Stimulated activated naive CD8-positive, alpha-beta T cell treated with anti-CD3 and anti-CD28 coated beads, Interleukin-15, Interleukin-2, amounts not matched to agents 100 ng/mL and 50 ng/mL, for 24 hours (primary cell): ENCODE measurements around the gene BRIP1.

Source experiments
- H3K27ac Mint-ChIP-seq: one replicate; pipeline ENCODE4 v1.8.0; 2021; ENCODE audit warnings: mild to moderate bottlenecking, mixed read lengths
- H3K27me3 Mint-ChIP-seq: one replicate; pipeline ENCODE4 v1.8.0; 2021; ENCODE audit warnings: mixed read lengths
- H3K36me3 Mint-ChIP-seq: one replicate; pipeline ENCODE4 v1.8.0; 2021; ENCODE audit warnings: low read depth, mixed read lengths
- H3K4me1 Mint-ChIP-seq: one replicate; pipeline ENCODE4 v1.8.0; 2021; ENCODE audit warnings: low read depth, mixed read lengths
- H3K4me3 Mint-ChIP-seq: one replicate; pipeline ENCODE4 v1.8.0; 2021; ENCODE audit warnings: mild to moderate bottlenecking, mixed read lengths
- H3K9me3 Mint-ChIP-seq: one replicate; pipeline ENCODE4 v1.8.0; 2021; ENCODE audit warnings: mixed read lengths

The BRIP1 gene

DNA sequence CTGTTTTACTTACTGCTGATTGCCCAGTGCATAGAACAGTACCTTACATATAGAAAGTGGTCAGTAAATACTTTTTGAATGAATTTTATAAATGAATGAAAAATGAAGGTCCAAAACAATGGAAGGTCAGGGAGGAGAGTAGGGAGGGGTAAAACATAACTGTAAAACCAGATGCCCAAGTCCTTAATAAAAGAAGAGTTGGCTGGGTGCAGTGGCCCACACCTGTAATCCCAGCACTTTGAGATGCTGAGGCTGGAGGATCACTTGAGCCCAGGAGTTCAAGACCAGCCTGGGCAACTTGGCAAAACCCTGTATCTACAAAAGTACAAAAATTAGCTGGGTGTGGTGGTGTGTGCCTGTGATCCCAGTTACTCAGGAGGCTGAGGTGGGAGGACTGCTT is 108.2 kb downstream of the BRIP1 start:
- Mint-ChIP-seq H3K27me3 (no peaks in the 10 kb centered on the region), H3K4me3 (no peak overlapping the region), H3K4me1 (peaks cover 7% of the 10 kb centered on the region), H3K36me3 (peaks cover 19% of the 10 kb centered on the region), H3K27ac (no peak overlapping the region), H3K9me3 (no peaks in the 10 kb centered on the region)

DNA sequence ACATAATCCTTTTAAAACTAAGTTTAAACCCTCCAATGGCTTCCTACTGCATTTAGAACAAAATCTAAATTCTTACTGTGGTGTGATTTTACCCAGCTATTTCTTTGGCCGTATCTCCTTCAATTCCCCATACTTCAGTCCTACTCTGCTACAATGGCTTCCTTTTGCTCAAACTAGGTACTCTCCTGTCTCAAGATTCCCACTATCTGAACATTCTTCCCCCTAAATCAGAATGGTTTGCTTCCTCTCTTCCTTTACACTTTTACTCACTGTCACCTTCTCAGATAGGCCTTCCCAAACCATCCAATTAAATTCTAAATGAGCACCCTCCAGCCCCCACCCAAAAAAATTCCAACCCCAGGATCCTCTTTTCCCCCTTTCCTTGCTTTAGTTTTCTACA is 109.2 kb downstream of the BRIP1 start:
- Mint-ChIP-seq H3K27ac (no peak overlapping the region), H3K4me3 (no peak overlapping the region), H3K4me1 (peaks cover 7% of the 10 kb centered on the region), H3K27me3 (no peaks in the 10 kb centered on the region), H3K36me3 (peaks cover 16% of the 10 kb centered on the region), H3K9me3 (no peaks in the 10 kb centered on the region)

DNA sequence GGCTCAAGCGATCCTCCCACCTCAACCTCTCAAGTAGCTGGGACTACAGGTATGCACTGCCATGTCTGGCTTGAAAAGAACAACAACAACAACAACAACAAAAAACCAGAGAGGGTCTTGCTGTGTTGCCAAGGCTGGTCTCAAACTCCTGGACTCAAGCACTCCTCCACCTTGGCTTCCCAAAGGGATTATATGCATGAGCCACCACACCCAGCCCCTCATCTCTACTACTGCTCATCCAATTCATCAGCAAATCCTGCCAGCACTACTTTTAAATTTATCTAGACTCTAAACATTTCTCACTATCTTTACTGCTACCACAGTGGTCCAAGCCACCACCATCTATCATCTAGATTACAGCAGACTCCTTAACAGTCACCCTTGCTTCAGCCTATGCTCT is 109.6 kb downstream of the BRIP1 start:
- Mint-ChIP-seq H3K27me3 (no peaks in the 10 kb centered on the region), H3K4me3 (no peak overlapping the region), H3K4me1 (peaks cover 7% of the 10 kb centered on the region), H3K27ac (no peak overlapping the region), H3K36me3 (peaks cover 16% of the 10 kb centered on the region), H3K9me3 (no peaks in the 10 kb centered on the region)

DNA sequence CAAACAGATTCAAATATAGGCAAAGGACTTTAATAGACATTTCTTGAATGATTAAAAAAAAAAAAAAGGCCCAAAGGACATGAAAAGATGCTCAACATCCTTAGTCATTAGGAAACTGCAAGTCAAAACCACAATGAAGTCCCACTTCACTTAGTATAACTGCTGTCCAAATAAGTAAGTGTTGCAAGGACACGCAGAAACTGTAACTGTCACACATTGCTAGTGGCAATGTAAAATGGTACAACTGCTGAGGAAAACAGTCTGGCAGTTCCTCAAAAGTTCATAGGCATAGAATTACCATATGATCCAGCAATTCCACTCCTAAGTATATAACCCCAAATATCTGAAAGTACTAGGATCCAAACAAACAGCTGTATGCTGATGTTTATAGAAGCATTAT is 112.7 kb downstream of the BRIP1 start:
- Mint-ChIP-seq H3K4me3 (no peak overlapping the region), H3K9me3 (peaks cover 6% of the 10 kb centered on the region), H3K27me3 (no peaks in the 10 kb centered on the region), H3K4me1 (peaks cover 7% of the 10 kb centered on the region), H3K36me3 (peaks cover 27% of the 10 kb centered on the region), H3K27ac (no peak overlapping the region)

DNA sequence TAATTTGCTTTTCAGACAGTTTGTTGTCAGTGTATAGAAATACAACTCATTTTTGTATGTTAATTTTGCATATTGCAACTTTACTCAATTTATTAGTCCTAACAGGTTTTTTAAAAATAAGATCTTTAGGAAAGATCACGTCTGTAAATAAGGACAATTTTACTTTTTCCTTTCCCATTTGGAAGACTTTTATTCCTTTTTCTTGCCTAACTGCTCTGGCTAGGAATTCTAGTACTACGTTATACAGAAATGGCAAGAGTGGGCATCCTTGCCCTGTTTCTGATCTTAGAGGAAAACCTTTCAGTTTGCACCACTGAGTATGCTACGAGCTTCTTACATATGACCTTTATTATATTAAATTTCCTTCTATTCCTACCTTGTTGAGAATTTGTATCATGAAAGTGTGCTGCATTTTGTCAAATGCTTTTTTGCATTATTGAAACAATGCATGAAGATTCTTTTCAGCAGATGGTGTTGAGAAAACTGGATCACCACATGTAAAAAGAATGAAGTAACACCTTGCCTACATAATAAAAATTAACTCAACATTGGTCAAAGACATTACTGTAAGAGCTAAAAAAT is 113.4 kb downstream of the BRIP1 start:
- Mint-ChIP-seq H3K27me3 (no peaks in the 10 kb centered on the region), H3K4me3 (no peak overlapping the region), H3K4me1 (peaks cover 7% of the 10 kb centered on the region), H3K27ac (no peak overlapping the region), H3K36me3 (peaks cover 27% of the 10 kb centered on the region), H3K9me3 (peaks cover 6% of the 10 kb centered on the region)

DNA sequence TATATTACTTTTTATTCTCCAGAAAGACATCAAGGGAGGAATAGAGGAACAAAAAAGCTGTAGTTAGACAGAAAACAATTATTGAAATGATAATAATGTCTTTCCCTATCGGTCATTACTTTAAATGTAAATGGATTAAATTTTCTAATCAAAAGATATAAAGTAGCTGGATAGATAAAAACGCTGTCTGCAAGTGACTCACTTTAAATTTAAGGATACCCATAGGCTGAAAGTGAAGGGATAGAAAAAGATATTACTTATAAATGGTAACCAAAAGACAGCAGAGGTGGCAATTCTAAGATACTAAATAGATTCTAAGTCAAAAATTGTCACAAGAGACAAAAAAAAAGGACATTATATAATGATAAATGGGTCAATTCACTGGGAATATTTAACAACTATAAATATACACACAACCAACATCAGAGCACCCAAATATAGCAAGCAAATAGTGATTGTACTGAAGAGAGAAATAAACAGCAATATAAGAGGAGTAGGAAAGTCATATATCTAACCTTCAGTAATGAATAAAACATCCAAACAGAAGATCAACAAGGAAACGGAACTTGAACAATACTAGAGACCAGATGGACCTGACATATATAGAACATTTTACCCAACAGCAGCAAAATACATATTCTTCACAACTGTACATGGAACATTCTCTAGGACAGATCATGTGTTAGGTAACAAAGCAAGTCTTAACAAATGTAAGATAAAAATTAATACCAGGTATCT is 116.9 kb downstream of the BRIP1 start:
- H3K9me3 Mint-ChIP-seq: peaks cover 8% of the 10 kb centered on the region
- no peak overlapping the region for H3K4me3 Mint-ChIP-seq
- no peak overlapping the region for H3K27ac Mint-ChIP-seq
- peaks cover 7% of the 10 kb centered on the region for H3K4me1 Mint-ChIP-seq
- H3K27me3 Mint-ChIP-seq: no peaks in the 10 kb centered on the region
- H3K36me3 Mint-ChIP-seq: peaks cover 48% of the 10 kb centered on the region

DNA sequence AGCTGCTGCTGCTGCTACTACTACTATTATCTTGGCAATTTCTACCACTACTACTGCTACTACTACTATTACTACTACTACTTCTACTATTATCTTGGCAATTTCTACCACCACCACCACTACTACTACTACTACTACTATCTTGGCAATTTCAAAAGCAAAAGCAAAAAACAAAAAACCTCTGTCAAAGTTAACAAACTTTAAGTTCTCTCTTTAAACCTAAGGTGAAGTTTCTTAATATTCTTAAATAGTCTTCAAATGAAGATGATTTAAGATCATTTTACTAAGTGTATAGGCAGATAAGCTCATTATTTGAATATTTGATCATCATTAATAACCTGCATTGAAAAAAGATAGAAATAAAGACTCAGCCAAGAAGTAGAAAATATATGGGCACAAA is 118.5 kb downstream of the BRIP1 start:
- H3K4me3 Mint-ChIP-seq: no peak overlapping the region
- peaks cover 12% of the 10 kb centered on the region for H3K9me3 Mint-ChIP-seq
- H3K36me3 Mint-ChIP-seq: peaks cover 61% of the 10 kb centered on the region
- H3K27me3 Mint-ChIP-seq: no peaks in the 10 kb centered on the region
- H3K27ac Mint-ChIP-seq: no peak overlapping the region
- H3K4me1 Mint-ChIP-seq: no peaks in the 10 kb centered on the region

DNA sequence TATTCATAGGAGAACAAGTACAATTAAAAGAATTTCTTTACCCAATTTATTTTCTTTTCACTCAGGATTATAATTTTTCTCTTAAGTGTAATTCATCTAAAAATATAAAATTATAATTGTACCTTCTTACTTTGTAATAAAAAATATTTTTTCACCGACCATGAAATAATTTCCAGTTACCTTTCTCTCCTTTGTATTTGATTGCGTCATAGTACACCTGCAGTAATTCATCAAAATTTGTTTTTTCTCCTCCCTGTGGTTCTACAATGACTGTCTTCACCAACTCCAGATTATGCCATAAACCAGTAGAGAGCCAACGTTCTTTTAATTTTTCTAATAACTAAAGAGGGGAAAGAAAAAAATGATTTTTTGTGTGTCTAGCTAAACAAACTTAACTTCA is 119.1 kb downstream of the BRIP1 start:
- no peaks in the 10 kb centered on the region for H3K27me3 Mint-ChIP-seq

DNA sequence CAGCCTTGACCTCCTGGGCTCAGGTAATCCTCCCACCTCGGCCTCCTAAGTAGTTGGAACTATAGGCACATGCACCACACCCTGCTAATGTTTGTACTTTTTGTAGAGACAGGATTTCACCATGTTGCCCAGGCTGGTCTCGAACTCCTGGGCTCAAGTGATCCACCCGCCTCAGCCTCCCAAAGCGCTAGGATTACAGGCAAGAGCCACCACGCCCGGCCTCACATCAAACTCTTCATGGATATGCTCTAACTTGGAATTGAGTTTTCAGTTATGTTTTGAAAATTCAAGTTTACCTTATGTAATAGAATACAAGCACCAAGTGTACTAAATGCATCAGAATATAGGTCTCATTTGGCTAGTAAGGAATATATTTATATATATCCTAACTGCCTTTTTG is 119.6 kb downstream of the BRIP1 start:
- Mint-ChIP-seq H3K9me3 (peaks cover 12% of the 10 kb centered on the region), H3K27ac (no peak overlapping the region), H3K27me3 (no peaks in the 10 kb centered on the region), H3K4me1 (no peaks in the 10 kb centered on the region), H3K4me3 (no peak overlapping the region), H3K36me3 (peaks cover 67% of the 10 kb centered on the region)

More for the DNA sequence above, 119.1 kb downstream of the BRIP1 start:
- H3K27ac Mint-ChIP-seq: no peak overlapping the region
- no peak overlapping the region for H3K4me3 Mint-ChIP-seq
- H3K36me3 Mint-ChIP-seq: peaks cover 66% of the 10 kb centered on the region
- no peaks in the 10 kb centered on the region for H3K4me1 Mint-ChIP-seq
- peaks cover 12% of the 10 kb centered on the region for H3K9me3 Mint-ChIP-seq

DNA sequence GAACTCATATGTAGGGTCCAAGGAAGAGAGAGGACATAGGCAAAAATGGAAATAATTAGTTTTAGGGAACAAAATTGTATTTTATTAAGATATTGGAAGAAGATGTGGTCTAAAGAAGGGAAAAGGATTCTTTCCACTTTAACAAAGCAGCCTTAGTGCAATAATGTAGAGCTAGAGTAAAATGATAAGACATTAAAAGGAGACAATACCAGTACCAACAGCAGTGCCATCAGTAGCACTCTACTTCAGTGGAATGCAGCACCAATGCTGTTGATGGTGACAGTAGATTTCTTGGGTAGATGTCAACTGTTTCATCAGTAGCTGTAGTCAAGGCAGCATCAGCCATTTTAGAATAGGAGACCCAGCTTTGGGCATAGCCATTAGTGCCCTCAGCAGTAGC is 124.3 kb downstream of the BRIP1 start:
- Mint-ChIP-seq H3K4me3 (no peak overlapping the region), H3K36me3 (peaks cover 49% of the 10 kb centered on the region), H3K4me1 (no peaks in the 10 kb centered on the region), H3K9me3 (peaks cover 10% of the 10 kb centered on the region), H3K27me3 (no peaks in the 10 kb centered on the region), H3K27ac (no peak overlapping the region)

DNA sequence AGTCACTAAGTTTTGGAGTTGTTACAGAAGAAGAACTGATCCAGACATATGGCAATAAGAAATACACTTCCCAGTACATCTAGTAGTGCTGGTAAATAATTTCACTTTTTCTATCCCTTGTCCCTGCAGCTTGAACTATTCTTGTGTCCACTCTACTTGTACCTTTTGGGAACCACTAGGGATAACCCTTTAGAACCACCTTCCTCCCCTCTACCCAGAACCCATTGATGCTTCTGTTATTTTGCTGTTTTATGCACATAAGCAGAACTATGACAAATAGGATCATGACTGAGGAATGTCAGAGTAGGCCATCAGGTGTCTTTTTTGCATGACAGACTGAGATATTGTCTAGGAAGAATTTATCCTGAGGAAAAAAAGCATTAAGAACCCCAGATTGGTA is 125.1 kb downstream of the BRIP1 start:
- no peaks in the 10 kb centered on the region for H3K4me1 Mint-ChIP-seq
- peaks cover 49% of the 10 kb centered on the region for H3K36me3 Mint-ChIP-seq

DNA sequence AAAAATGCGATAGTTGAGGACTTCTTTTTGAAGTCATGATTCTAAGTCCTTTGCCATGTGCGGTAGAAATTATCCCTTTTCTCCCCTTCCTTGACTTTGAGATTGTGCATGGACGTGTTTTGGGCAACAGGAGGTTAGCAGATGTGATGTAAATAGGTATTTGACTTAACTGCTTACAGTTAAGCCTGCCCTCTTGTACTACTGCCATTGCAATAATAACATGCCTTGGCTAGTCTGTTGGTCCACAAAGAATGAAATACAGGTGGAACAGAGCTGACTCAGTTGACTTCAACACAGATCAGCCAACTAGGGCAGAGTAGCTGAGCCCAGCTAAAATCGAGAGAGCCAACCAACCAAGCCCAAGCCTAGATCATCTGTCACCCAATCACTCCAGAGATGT is 125.5 kb downstream of the BRIP1 start:
- no peak overlapping the region for H3K27ac Mint-ChIP-seq
- peaks cover 10% of the 10 kb centered on the region for H3K9me3 Mint-ChIP-seq
- no peaks in the 10 kb centered on the region for H3K4me1 Mint-ChIP-seq
- H3K4me3 Mint-ChIP-seq: no peak overlapping the region
- H3K27me3 Mint-ChIP-seq: no peaks in the 10 kb centered on the region
- H3K36me3 Mint-ChIP-seq: peaks cover 47% of the 10 kb centered on the region

More for the DNA sequence above, 125.1 kb downstream of the BRIP1 start:
- Mint-ChIP-seq H3K27me3 (no peaks in the 10 kb centered on the region), H3K4me3 (no peak overlapping the region), H3K9me3 (peaks cover 10% of the 10 kb centered on the region), H3K27ac (no peak overlapping the region)

DNA sequence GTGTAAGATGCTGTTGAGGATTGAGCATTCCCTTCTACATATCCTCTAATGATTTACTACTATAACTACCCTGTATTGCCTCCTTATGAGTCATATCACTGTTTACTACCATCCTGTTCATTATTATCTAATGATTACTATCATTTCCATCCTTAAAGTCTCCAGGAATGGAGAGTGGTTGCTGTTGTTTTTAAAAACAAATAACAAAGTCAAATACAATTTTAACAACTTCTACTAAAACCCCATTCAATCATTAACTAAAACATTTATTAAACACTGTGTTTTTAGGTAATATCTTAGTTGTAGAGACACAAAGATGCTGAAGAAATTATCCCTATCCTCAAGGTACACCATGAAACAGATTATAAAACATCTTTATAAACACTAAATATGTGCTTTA is 126.9 kb downstream of the BRIP1 start:
- no peaks in the 10 kb centered on the region for H3K27me3 Mint-ChIP-seq
- no peaks in the 10 kb centered on the region for H3K4me1 Mint-ChIP-seq
- H3K4me3 Mint-ChIP-seq: no peak overlapping the region
- H3K9me3 Mint-ChIP-seq: peaks cover 8% of the 10 kb centered on the region
- no peak overlapping the region for H3K27ac Mint-ChIP-seq
- peaks cover 35% of the 10 kb centered on the region for H3K36me3 Mint-ChIP-seq

DNA sequence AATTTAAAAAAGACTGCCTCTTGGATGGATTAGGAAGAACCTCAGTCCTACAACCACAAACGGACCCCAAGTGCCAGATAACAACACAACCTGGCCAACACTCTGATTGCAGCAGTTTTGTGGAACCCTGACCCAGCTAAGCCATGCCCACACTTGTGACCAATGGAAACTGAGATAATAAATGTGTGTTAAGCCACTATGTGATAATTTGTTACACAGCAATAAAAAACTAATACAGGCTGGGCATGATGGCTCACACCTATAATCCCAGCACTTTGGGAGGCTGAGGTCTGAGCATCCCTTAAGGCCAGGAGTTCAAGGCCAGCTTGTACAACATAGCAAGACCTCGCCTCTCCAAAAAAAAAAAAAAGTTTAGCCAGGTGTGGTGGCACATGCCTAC is 127.5 kb downstream of the BRIP1 start:
- Mint-ChIP-seq H3K36me3 (peaks cover 29% of the 10 kb centered on the region), H3K9me3 (peaks cover 4% of the 10 kb centered on the region), H3K27me3 (no peaks in the 10 kb centered on the region), H3K4me1 (no peaks in the 10 kb centered on the region), H3K4me3 (no peak overlapping the region), H3K27ac (no peak overlapping the region)

DNA sequence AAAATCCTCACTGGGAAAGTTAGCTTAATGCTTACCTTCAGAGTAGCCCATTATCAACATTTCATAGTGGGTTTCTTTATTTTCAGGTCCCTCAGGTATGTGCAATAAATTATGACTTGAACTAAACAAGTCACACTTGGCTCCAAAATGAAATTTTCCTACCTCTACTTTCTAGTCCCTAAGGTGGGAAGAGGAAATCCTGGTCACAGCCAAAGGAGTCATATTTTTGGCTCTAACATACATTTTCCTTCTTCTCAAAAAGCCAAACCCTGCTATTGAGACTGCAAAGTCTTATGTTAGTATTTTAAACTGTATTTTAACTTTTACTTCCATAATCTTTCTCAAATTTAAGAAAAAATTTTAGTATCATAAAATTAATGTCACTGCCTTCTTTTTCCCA is 128.9 kb downstream of the BRIP1 start:
- H3K9me3 Mint-ChIP-seq: peaks cover 4% of the 10 kb centered on the region
- H3K36me3 Mint-ChIP-seq: peaks cover 19% of the 10 kb centered on the region

DNA sequence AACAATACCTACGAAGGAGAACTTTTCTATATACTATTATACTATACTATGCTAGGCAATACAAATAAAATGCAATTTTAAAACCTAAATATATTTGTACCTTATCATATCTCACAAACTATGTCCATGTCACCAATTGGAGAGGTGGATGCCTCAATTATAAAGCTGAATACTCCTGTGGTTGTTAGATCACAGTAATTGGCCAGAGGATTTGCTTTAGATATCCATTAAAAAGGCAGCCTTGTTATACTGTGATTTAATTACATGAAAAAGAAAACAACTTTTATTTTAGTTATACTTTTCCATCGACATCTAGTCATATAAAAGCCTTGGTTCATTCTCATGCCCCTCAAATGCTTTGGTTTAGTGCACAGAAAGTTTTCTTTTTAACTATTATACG is 129.3 kb downstream of the BRIP1 start:
- H3K4me3 Mint-ChIP-seq: no peak overlapping the region
- peaks cover 14% of the 10 kb centered on the region for H3K36me3 Mint-ChIP-seq
- no peak overlapping the region for H3K27ac Mint-ChIP-seq
- H3K27me3 Mint-ChIP-seq: no peaks in the 10 kb centered on the region
- peaks cover 4% of the 10 kb centered on the region for H3K9me3 Mint-ChIP-seq
- H3K4me1 Mint-ChIP-seq: no peaks in the 10 kb centered on the region

More for the DNA sequence above, 128.9 kb downstream of the BRIP1 start:
- Mint-ChIP-seq H3K4me3 (no peak overlapping the region), H3K27ac (no peak overlapping the region), H3K27me3 (no peaks in the 10 kb centered on the region), H3K4me1 (no peaks in the 10 kb centered on the region)
